Measurements from ENCODE around the gene SLC2A4RG.

The SLC2A4RG gene

GRCh38 chr20:63739130-63740069, at the start of gene SLC2A4RG:
Gene SLC2A4RG (plus strand): TSS chr20:63739776. CDS start chr20:63739913, 137 bp downstream.
- peak; percentile 71 to 84 for DNase-seq

- DNase-seq = no peak
Measured at GRCh38 chr20:63690003-63690897, 49.3 kb upstream of the SLC2A4RG start.

GRCh38 chr20:63690898-63691710, 48.5 kb upstream of the SLC2A4RG start:
- DNase-seq = no peak

- no peak for DNase-seq
Measured at GRCh38 chr20:63691711-63692435, 47.7 kb upstream of the SLC2A4RG start.

- no peak for DNase-seq
Measured at GRCh38 chr20:63692436-63693082, 47.0 kb upstream of the SLC2A4RG start.

- no peak for DNase-seq
Measured at GRCh38 chr20:63693083-63693732, 46.4 kb upstream of the SLC2A4RG start.

GRCh38 chr20:63693733-63694583, 45.6 kb upstream of the SLC2A4RG start:
- no peak for DNase-seq

GRCh38 chr20:63694584-63695423, 44.8 kb upstream of the SLC2A4RG start:
- no peak for DNase-seq

- no peak for DNase-seq
Measured at GRCh38 chr20:63695424-63696305, 43.9 kb upstream of the SLC2A4RG start.

- peak; percentile 34 to 39 for DNase-seq
Measured at GRCh38 chr20:63696306-63696627, 43.3 kb upstream of the SLC2A4RG start.

- DNase-seq = no peak
Measured at GRCh38 chr20:63696628-63697356, 42.8 kb upstream of the SLC2A4RG start, which contains the start of gene TNFRSF6B. Gene TNFRSF6B (plus strand): TSS chr20:63696652. CDS start chr20:63696768, 116 bp downstream.

- DNase-seq = no peak
Measured at GRCh38 chr20:63697357-63697867, 42.2 kb upstream of the SLC2A4RG start.

GRCh38 chr20:63697868-63698545, 41.6 kb upstream of the SLC2A4RG start:
- DNase-seq = no peak

- DNase-seq = no peak
Measured at GRCh38 chr20:63698739-63699465, 40.7 kb upstream of the SLC2A4RG start.

GRCh38 chr20:63699466-63700198, 39.9 kb upstream of the SLC2A4RG start:
- no peak for DNase-seq
